IMR-90 (cell line): ENCODE measurements around the gene PAPPA.

Experiments
- BHLHE40 ChIP-seq: fragments of 150-350 bp; IDR thresholded peaks from 2 replicates; pipeline ENCODE4 v1.6.1; 2016; ENCODE audit warnings: mild to moderate bottlenecking, low read depth, low read length
- MAFK ChIP-seq: IDR thresholded peaks from 2 replicates; pipeline ENCODE4 v1.6.1; 2012; ENCODE audit warnings: low read depth, low read length, improper control_type of control experiment
- MAZ ChIP-seq: IDR thresholded peaks from 2 replicates; pipeline ENCODE4 v1.6.1; 2012; ENCODE audit warnings: low read depth, mild to moderate bottlenecking, low read length, improper control_type of control experiment, moderate library complexity, borderline replicate concordance
- POLR2A ChIP-seq: IDR thresholded peaks from 2 replicates; pipeline ENCODE4 v1.6.1; 2012; ENCODE audit warnings: mild to moderate bottlenecking, low read depth, low read length
- RFX5 ChIP-seq: IDR thresholded peaks from 2 replicates; pipeline ENCODE4 v1.8.0; 2012; ENCODE audit warnings: low read depth, mild to moderate bottlenecking, low read length, moderate library complexity
- SMC3 ChIP-seq: fragments of 150-350 bp; IDR thresholded peaks from 2 replicates; pipeline ENCODE4 v1.6.1; 2016; ENCODE audit warnings: low read depth, mild to moderate bottlenecking, antibody characterized with exemption, low read length, moderate library complexity
- TF ChIP-seq, protein P1 (sequence below): conservative IDR thresholded peaks from 2 replicates; pipeline ENCODE4 v1.5.1; 2012; ENCODE audit warnings: mild to moderate bottlenecking, low read depth, low read length, improper control_type of control experiment

DNA sequence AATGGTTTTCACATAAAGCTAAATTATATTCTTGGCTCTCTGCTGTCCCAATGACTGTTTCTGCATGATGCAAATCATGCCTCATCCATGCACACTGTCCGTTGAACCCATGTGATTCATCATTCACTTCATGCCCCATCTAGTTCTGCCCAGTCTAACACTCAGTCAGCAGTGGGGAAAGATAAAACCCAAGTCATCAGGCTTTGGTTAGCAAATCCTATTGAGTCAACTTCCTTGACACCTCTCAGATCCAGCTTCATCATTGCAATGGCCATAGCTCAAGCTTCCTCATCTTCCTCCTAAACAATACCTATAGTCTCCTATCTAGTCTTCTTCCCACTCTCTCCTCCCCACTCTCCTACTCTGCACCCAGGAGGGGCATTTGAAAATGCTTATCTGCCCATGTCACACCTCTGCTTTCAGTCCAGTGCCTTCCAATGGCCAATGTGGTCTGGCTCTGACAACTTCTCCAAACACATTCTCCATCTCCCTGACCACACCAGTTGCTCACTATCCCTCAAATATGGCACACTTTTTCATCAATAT, 267.5 kb downstream of the PAPPA start:
- TF ChIP-seq, protein P1, sequence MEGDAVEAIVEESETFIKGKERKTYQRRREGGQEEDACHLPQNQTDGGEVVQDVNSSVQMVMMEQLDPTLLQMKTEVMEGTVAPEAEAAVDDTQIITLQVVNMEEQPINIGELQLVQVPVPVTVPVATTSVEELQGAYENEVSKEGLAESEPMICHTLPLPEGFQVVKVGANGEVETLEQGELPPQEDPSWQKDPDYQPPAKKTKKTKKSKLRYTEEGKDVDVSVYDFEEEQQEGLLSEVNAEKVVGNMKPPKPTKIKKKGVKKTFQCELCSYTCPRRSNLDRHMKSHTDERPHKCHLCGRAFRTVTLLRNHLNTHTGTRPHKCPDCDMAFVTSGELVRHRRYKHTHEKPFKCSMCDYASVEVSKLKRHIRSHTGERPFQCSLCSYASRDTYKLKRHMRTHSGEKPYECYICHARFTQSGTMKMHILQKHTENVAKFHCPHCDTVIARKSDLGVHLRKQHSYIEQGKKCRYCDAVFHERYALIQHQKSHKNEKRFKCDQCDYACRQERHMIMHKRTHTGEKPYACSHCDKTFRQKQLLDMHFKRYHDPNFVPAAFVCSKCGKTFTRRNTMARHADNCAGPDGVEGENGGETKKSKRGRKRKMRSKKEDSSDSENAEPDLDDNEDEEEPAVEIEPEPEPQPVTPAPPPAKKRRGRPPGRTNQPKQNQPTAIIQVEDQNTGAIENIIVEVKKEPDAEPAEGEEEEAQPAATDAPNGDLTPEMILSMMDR: no peak
- TF ChIP-seq MAZ (no peak), POLR2A (no peak), MAFK (no peak), SMC3 (no peak), RFX5 (no peak), BHLHE40 (no peak)
